Hepatocyte (in vitro differentiated cells): ENCODE data around the gene CISH. TPM values are rescaled to one million over a fixed set of nuclear protein-coding genes. Genes with fewer than 3 reads are reported as not detected.

Experiments used
- DNase-seq: peaks from one replicate; pipeline ENCODE4 v3.0.0-alpha.2; 2016; ENCODE audit warnings: low spot score
- H2AFZ ChIP-seq: fragments of 200-600 bp; sonication (generic); 2 replicates; pipeline ENCODE4 v1.6.0; 2016; ENCODE audit warnings: antibody characterized with exemption, mild to moderate bottlenecking
- H3K27ac ChIP-seq: fragments of 200-600 bp; sonication (generic); 2 replicates; pipeline ENCODE4 v1.5.1; 2016; ENCODE audit warnings: mild to moderate bottlenecking
- H3K27me3 ChIP-seq: fragments of 200-600 bp; sonication (generic); 2 replicates; pipeline ENCODE4 v1.6.1; 2016
- H3K36me3 ChIP-seq: fragments of 200-600 bp; sonication (generic); replicated peaks from 2 replicates; pipeline ENCODE4 v1.5.1; 2016; ENCODE audit warnings: low read depth; ENCODE audit not compliant: insufficient read depth
- H3K4me1 ChIP-seq: fragments of 200-600 bp; sonication (generic); 2 replicates; pipeline ENCODE4 v1.5.1; 2016; ENCODE audit warnings: mild to moderate bottlenecking, moderate library complexity; ENCODE audit not compliant: insufficient read depth
- H3K4me2 ChIP-seq: fragments of 200-600 bp; sonication (generic); 2 replicates; pipeline ENCODE4 v1.6.0; 2016
- H3K4me3 ChIP-seq: fragments of 200-600 bp; sonication (generic); 2 replicates; pipeline ENCODE4 v1.5.1; 2016; ENCODE audit warnings: mild to moderate bottlenecking
- H3K79me2 ChIP-seq: fragments of 200-600 bp; sonication (generic); 2 replicates; pipeline ENCODE4 v1.6.0; 2017; ENCODE audit warnings: mild to moderate bottlenecking
- H3K9me2 ChIP-seq: fragments of 200-600 bp; sonication (generic); replicated peaks from 2 replicates; pipeline ENCODE4 v1.6.0; 2017; ENCODE audit warnings: mild to moderate bottlenecking; ENCODE audit not compliant: insufficient read depth
- H3K9me3 ChIP-seq: fragments of 200-600 bp; sonication (generic); 2 replicates; pipeline ENCODE4 v1.5.1; 2016; ENCODE audit warnings: low read depth, mild to moderate bottlenecking
- H4K20me1 ChIP-seq: fragments of 200-600 bp; sonication (generic); 2 replicates; pipeline ENCODE4 v1.6.0; 2016; ENCODE audit warnings: mild to moderate bottlenecking; ENCODE audit not compliant: insufficient read depth, poor library complexity, severe bottlenecking
- EZH2 ChIP-seq: fragments of 200-600 bp; sonication (generic); IDR thresholded peaks from 2 replicates; pipeline ENCODE4 v1.6.1; 2016; ENCODE audit warnings: antibody characterized with exemption, mild to moderate bottlenecking, borderline replicate concordance
- EZH2phosphoT487 ChIP-seq: fragments of 200-600 bp; sonication (generic); IDR thresholded peaks from one replicate; pipeline ENCODE4 v1.6.1; 2018; ENCODE audit warnings: antibody characterized with exemption, mild to moderate bottlenecking, low read depth, moderate library complexity; ENCODE audit not compliant: unreplicated experiment, severe bottlenecking
- WGBS: methylation state at CpG from one replicate; pipeline ENCODE4 v1.1.6; 2016; ENCODE audit warnings: low lambda C conversion rate; ENCODE audit errors: missing lambda C conversion rate; 5-methylcytosine and 5-hydroxymethylcytosine counted together
- polyA plus RNA-seq: library from polyadenylated mRNA; unstranded; fragments of >200 nt; fragmentation: Nextera tagmentation; extraction: Ambion mirVana; gene quantifications from 2 replicates; pipeline ENCODE4 v1.2.1, GENCODE V29; 2016
- total RNA-seq: library from RNA; depleted of rRNA; stranded (reverse); fragments of >200 nt; gene quantifications from 2 replicates; pipeline ENCODE4 v1.2.3, GENCODE V29; 2014
- TF ChIP-seq, protein P1 (sequence below): fragments of 200-600 bp; sonication (generic); IDR thresholded peaks from 2 replicates; pipeline ENCODE4 v1.5.1; 2016; ENCODE audit warnings: antibody characterized with exemption, mild to moderate bottlenecking; ENCODE audit not compliant: poor library complexity

CISH gene
- total and polyA plus RNA-seq, 2 experiments from 2014 or later: 4.0 to 9.0 TPM

DNA sequence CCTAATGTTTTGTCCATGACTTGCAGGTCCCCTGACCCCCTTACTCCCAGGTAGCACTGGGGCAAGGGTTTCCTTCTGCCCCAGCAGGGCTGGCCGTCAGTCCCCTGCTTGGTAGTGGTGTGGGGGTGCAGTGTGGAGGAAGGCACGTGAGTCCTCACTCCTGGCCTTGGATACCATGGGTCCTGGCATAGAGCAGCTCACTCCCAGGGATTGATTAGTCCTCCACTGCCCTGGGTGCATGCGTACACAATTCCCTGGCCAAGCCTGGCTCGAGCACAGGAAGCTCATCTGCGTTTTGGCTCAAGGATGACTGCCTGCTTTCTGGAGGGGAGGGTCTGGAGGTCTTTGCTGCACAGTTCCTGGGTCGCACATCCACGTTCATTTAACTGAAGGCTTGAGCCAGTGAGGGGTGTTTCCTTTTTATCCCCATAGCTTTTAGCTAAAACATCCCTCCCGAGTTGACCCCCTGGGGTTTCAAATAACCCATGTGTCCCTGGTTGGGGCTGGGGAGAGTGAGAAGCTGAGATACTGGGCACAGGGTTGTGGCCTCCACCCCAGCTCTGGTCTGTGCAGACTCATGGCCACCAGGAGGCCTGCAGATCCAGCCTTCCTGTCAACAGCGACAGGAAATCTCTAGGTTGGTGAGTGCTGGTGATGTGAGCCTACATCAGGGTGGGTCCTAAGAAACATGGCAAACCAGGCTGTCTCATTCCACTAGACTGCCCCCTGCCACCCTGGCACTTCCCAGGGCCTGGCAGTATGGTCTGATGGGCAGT lies 30.7 kb downstream of the CISH start:
- no peaks in the 10 kb centered on the region for H3K4me1 ChIP-seq
- DNase-seq: no peak
- no peak overlapping the region for H3K27ac ChIP-seq
- H3K4me2 ChIP-seq: no peak overlapping the region
- H3K9me2 ChIP-seq: no peaks in the 10 kb centered on the region
- TF ChIP-seq EZH2 (no peak), EZH2phosphoT487 (no peak)
- TF ChIP-seq, protein P1, sequence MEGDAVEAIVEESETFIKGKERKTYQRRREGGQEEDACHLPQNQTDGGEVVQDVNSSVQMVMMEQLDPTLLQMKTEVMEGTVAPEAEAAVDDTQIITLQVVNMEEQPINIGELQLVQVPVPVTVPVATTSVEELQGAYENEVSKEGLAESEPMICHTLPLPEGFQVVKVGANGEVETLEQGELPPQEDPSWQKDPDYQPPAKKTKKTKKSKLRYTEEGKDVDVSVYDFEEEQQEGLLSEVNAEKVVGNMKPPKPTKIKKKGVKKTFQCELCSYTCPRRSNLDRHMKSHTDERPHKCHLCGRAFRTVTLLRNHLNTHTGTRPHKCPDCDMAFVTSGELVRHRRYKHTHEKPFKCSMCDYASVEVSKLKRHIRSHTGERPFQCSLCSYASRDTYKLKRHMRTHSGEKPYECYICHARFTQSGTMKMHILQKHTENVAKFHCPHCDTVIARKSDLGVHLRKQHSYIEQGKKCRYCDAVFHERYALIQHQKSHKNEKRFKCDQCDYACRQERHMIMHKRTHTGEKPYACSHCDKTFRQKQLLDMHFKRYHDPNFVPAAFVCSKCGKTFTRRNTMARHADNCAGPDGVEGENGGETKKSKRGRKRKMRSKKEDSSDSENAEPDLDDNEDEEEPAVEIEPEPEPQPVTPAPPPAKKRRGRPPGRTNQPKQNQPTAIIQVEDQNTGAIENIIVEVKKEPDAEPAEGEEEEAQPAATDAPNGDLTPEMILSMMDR: no peak
- no peak overlapping the region for H2AFZ ChIP-seq
- no peaks in the 10 kb centered on the region for H3K27me3 ChIP-seq
- H3K79me2 ChIP-seq: no peaks in the 10 kb centered on the region
- H3K4me3 ChIP-seq: no peak overlapping the region
- no peaks in the 10 kb centered on the region for H3K9me3 ChIP-seq
- no peaks in the 10 kb centered on the region for H4K20me1 ChIP-seq
- H3K36me3 ChIP-seq: no peaks in the 10 kb centered on the region
- WGBS: 87% methylated on average over 9 of the region's 9 CpGs

DNA sequence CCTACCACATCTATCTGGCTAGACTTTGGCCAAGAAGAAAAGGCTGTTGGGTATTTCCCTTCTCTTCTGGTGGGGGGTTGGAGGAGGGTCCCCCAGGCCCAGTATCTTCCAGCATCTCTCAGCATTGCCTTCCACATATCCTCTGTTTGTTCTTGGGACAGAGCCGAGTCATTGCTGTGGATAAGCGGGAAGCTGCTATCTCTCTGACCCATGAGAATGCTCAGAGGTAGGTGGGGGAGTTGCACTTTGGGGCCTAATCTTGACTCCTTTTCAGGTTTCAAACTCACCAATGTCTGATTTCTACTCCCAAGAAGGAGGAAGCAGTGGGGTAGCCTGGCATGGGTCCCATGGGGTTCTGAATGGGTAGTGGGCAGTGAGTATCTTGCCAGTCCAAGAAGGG lies 34.2 kb downstream of the CISH start:
- H2AFZ ChIP-seq: no peak overlapping the region
- DNase-seq: no peak
- no peaks in the 10 kb centered on the region for H3K79me2 ChIP-seq
- no peaks in the 10 kb centered on the region for H3K36me3 ChIP-seq
- H3K4me2 ChIP-seq: no peak overlapping the region
- H3K27me3 ChIP-seq: no peaks in the 10 kb centered on the region
- H3K4me1 ChIP-seq: no peaks in the 10 kb centered on the region
- TF ChIP-seq EZH2 (no peak), EZH2phosphoT487 (no peak)
- TF ChIP-seq, protein P1: no peak
- H4K20me1 ChIP-seq: no peaks in the 10 kb centered on the region
- no peak overlapping the region for H3K4me3 ChIP-seq
- no peaks in the 10 kb centered on the region for H3K9me3 ChIP-seq
- WGBS: 95% methylated on average over 2 of the region's 2 CpGs
- H3K27ac ChIP-seq: no peak overlapping the region
- no peaks in the 10 kb centered on the region for H3K9me2 ChIP-seq

DNA sequence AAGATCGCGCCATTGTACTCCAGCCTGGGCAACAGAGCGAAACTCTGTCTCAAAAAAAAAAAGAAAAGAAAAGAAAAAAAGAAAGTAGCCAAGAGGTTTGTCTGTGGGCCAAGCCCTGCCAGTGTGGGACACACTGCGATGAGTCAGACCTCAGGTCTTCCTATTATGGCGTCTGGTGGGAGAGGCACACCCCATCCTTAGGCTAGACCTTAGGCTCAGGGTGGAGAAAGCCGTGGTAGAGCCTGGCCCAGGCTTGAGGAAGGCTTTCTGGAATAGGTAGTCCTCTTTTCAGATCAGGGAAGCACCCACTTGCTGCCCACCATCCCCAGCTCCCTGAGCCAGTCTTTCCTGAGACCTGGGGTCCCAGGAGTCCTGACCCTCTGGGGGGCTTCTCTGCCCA lies 36.2 kb downstream of the CISH start:
- WGBS: 95% methylated on average over 6 of the region's 6 CpGs

DNA sequence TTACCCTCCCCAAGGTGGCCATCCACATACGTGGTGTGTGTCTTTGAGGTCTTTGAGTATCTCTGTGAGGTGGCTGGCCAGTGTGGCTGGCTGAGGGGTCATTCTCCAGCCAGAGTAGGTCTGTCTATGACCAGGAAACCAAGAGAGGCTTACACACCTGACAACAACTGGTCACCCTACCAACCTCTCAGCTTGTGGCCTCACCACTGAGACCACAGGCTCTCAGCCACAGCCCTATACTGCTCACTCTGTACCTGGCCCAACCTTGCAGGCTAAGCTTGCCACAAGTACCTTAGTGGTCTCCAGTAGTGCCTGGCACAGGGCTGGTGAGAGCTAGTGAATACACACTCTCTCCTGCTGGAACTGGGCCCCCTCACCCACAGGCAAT lies 37.1 kb downstream of the CISH start:
- Histone ChIP-seq H3K9me2 (no peaks in the 10 kb centered on the region), H3K36me3 (no peaks in the 10 kb centered on the region), H4K20me1 (no peaks in the 10 kb centered on the region), H3K4me2 (no peak overlapping the region), H3K4me3 (no peak overlapping the region), H3K9me3 (no peaks in the 10 kb centered on the region), H3K4me1 (peaks cover 5% of the 10 kb centered on the region), H2AFZ (no peak overlapping the region), H3K27me3 (no peaks in the 10 kb centered on the region), H3K27ac (no peak overlapping the region), H3K79me2 (peaks cover 10% of the 10 kb centered on the region)
- WGBS: 96% methylated on average over 1 of the region's 1 CpG
- DNase-seq: no peak
- TF ChIP-seq EZH2phosphoT487: no peak
- TF ChIP-seq, protein P1: no peak
- no peak for TF ChIP-seq EZH2

More for the DNA sequence above, 36.2 kb downstream of the CISH start:
- H3K79me2 ChIP-seq: peaks cover 2% of the 10 kb centered on the region
- H4K20me1 ChIP-seq: no peaks in the 10 kb centered on the region
- H3K9me3 ChIP-seq: no peaks in the 10 kb centered on the region
- no peaks in the 10 kb centered on the region for H3K27me3 ChIP-seq
- no peak overlapping the region for H3K27ac ChIP-seq
- H3K36me3 ChIP-seq: no peaks in the 10 kb centered on the region
- no peak for TF ChIP-seq EZH2
- TF ChIP-seq EZH2phosphoT487: no peak
- H3K4me1 ChIP-seq: peaks cover under 1% of the 10 kb centered on the region
- DNase-seq: no peak
- H3K4me2 ChIP-seq: no peak overlapping the region
- no peaks in the 10 kb centered on the region for H3K9me2 ChIP-seq
- H3K4me3 ChIP-seq: no peak overlapping the region
- H2AFZ ChIP-seq: no peak overlapping the region
